NCI-H526 treated with DMSO at 0.1 percent for 48 hours (cell line): Measurements from ENCODE around the gene JAKMIP1.

Source experiments
- DNase-seq: peaks from one replicate; lab custom pipeline; 2025; lab: John Stamatoyannopoulos, UW

Gene JAKMIP1

DNA sequence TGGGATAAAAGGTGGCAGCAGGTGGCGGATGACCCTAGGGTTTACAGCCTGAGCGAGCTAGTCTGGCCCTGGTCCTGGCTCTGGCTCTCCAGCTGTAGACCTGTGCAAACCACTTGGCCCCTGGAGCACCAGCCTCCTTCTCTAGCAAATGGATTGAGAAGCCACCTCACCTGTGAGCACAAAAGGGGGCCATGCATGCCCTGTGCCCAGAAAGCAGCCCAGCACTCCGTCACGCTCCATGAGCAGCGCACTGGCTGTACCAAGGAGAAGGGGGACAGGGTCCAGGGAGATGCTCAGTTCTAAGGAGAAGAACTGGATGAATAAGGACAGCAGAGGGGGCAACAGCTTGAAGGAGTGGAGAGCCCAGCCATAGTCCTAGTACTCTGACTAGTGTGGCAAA is 135.2 kb downstream of the JAKMIP1 start:
- DNase-seq, result no peak

DNA sequence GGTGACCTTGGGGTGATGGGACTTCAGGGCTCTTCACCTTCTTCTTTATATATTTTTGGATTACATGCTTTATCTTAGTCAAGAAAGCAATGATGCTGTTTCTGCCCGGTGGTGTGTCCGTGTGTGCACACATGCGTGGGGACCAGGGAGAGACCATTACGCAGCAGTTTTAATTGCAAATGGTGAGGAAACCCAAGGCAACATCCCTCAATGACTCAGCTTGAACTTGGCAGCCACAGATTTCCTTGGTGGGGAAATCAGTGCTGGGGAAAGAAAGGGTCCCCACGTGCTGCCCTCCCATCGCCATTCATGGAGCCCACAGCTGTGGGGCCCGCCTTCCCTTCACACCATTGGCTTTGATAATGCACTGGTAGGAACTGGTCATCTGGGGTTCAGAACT is 136.0 kb downstream of the JAKMIP1 start:
- no peak for DNase-seq

DNA sequence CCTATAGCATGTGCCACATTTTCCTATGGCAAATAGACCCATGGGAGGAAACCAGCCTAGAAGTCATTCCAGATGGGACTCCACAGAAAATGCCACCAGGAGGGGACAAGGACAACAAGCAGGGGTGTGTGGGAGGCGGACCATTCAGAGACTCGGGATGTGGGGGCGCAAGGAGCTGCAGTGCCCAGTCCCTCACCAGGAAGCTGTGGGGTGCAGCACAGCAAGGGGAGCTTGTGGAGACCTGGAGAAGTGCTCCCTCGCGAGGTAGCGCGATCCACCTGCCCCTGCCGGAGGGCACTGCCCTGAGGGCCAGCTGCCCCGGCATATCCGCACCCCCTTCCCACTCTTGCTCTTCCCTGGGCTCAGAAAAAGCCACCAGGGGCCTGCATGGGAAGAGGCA is 136.7 kb downstream of the JAKMIP1 start:
- DNase-seq, result no peak

DNA sequence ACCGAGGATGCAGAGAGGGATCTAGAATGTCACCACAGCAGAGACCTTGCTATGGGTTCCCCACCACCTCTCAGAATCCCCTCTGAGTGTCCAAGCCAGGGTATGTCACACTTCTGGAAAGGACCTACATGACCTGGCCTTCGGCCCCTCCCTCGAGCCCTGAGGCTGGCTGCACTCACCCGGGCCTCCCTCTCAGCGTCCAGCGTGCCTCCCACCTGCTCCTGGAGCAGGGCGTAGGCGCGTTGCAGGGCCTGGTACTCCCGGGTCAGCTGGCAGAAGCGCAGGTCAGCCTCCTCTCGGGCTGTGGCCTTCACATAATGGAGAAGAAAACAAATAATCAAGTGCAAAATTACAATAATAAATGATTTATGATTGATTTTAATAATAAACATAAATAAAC is 138.2 kb downstream of the JAKMIP1 start:
- no peak for DNase-seq

DNA sequence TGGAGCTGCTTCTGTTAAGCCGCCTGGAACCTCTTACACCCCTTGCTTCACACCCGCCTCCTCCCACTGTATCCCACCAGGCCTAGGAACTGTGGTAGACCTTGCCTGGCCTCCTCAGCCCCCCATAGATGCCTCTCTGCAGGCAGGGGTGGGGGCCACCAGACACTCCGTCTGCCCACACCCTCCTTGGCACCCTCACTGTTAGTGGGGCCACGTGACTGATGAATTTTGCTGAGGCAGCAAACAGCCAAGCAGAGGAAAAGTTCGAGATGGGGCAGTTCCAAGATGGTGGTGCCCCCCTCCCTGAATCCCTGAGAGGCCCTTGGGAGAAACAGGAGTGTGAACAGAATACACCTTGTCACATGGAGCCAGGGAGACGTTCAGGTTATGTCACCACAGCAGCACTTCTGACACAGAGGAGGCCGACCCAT is 141.0 kb downstream of the JAKMIP1 start:
- no peak for DNase-seq

DNA sequence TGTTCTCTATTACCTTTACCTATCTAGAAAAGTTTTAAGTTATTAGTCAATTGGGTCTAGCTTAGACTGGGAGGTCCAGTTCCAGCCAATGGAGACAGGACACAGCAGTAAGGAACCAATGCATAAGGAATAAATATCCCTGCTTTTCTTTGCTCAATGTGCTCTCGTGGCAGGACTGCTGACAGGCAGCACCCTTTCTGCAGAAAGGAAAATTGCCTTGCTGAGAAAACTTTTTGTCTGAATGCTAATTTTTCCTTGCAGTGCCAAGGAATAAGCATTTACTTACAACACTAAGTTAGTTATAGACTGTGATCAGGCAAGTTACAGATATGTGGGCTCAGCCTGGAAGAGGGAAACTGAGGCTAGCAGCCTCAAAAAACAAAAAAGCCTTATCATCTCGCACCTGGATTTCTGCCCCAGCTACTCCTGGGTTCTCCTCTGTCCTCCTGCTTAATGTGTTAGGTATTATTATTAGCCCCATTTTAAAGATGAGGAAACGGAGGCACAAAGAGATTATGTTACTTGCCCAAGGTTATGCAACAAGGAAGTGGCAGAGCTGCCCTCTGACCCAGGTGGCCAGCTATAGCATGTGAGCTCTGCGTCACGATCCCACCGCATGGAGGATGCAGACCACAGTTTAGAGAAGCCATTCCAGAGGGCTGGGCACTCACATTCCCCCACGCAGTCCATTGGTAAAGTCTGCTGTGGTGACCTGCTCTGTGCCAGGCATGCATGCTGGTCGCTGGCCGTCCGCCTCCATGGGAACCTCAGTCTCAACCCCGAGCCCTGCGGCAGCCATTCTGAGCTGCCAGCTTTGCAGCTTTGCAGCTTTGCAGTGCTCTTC is 141.6 kb downstream of the JAKMIP1 start:
- no peak for DNase-seq

DNA sequence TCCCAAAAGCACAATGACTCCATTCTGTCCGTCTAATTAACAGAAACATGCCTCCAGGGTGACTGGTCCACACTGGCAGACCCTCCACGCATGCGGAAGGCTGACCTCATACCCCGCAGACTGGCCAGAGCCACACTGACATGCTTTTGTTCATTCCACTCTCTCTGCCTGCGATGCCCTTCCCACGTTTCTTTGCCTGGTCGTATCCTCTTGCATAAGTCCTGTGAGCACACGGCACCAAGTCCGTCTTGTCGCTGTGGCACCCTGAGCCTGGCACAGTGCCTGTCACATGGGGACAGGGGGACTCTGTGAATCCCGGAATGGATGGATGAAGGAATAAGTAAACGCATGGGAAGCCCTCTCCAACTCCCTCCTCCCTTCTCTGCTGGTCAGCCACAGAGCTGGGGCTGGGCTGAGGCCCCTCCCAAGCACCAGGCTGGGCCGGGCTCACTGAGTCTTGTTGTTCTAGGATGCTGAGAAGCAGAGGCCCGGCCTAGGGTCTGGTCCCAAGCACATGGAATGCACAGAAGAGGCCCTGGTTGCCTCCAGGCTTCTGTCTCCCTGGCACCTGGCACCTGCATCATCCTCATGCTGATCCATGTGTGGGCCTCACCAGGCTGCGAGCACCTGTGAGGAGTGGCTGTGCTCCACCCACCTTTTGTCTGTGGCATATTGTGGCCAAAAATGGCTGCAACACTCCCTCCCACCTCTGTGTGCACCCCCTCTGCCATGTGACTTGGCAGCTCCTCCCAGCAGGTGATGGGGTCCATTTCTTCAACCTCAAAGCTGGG is 143.2 kb downstream of the JAKMIP1 start:
- no peak for DNase-seq

DNA sequence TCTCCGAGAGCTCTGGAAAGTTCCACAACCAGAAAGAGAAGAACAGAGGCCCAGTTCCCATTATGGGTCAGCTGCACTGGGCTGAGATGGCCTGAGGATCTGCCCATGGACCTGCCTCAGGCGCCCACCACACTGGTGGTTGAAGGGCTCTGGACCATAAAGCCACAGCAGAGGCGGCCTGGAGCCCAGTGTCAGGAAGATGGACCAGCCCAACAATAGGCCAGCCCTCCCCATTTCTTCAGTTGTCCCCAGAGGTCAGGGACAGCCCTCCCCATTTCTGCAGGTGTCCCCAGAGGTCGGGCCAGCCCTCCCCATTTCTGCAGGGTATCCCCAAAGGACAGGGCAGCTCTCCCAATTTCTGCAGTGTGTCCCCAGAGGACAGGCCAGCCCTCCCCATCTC is 144.9 kb downstream of the JAKMIP1 start:
- DNase-seq, result no peak

DNA sequence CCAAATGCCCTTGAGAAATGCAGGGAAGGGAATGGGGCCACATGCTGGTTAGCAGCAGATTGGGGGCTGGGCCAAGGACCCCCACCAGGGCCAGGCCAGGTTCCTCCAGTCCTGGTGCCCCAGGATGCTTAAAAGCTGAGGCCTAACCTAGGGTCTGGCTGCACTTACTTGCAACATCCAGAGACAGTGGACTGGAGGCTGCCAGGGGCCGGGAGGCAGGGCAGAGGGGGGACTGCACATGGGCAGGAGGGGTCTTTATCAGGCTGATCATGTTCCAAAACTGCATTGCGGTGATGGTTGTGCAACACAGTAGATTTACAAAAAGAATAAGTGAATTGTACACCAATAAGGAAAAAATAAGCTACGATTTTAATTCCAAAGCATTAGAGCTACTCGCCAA is 145.3 kb downstream of the JAKMIP1 start:
- DNase-seq, result no peak

DNA sequence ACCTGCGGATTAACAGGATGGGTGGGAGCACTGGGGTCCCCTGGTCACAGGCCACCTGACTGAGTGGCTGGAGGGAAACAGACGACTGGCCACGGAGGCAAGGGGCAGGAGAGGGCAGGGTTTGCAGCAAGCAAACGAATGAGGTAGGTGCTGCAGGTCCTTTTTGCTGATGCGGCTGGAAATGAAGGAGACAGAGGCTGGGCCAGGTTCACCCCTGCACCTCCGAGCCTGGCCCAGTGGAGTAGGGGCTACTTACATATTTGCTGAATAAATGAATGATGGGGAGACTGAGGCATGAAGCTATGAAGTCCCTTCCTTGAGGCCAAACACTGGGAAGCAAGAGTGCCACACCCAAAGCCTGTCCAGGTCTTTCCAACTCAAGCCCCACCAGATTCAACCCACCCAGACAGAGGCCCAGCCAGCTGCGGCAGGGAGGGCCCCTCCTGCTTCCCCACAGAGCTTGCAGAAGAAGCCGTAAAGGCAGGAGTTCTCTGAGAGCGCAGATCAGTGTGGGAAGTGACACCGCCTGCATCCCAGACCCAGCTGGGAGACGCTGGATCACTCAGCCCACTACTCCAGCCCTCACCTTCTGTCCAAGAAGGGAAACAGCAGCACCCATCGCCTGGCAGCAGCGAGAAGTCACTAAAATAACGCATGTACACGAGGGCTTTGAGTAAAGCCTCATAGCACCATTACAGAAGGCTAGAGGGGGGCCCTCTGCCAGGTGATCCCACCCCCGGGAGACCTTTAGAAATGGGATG is 146.0 kb downstream of the JAKMIP1 start:
- DNase-seq, result no peak

DNA sequence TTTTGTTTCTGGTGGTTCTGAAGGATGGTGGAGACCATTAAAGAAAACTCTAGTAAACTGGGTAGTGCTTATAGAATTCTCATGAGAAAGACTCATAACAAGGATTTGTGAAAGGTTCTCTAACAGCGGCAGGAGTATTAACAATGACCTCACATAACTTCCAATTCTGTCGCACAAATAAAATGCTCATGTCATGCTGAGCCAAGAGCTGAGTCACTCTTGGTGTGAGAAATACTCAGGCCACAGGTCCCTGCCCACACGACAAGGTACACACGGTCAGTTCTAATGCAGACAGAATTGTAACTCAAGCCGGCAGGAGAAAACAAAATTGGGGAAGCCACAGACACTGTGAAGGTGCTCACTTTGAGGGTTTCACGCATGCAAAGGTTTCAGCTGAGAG is 147.7 kb downstream of the JAKMIP1 start:
- no peak for DNase-seq

DNA sequence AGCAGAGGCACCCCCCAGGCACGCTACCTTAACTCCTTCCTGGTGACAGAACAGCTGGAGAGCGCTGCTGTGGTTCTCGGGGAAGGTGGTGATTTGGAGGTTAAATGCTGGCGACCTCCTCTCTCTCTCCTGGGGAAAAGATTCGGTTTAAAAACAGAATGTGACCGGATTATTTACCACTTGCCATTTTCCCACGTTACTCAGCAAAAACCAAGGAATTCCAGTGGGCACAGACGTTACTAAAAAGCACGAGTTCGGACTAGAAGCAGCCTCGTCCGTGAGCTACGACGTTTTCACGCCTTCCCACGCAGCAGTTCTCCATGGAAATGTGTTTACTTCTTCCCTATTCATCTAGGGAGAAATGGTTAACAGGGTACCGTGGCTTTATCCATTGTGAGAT is 149.8 kb downstream of the JAKMIP1 start:
- DNase-seq, result no peak

DNA sequence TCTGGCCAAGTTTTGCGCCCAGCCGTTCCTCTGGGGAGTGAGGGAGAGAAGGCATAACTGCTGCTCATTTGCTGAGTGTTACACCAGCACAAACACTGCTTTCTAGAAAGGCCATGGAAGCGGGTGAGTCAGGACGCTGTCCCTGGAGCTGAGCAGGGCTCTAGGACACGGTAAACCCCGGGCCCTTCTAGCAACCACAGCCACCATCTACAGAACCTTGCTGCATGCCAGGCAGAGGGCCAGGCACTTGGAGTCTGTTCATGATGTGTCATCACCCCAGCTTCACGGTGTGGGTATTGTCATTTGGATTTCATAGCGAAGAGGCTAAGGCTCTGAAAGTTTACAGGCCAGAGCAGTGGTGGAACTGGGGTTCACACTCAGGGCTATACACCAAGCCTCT is 150.4 kb downstream of the JAKMIP1 start:
- DNase-seq, result no peak

DNA sequence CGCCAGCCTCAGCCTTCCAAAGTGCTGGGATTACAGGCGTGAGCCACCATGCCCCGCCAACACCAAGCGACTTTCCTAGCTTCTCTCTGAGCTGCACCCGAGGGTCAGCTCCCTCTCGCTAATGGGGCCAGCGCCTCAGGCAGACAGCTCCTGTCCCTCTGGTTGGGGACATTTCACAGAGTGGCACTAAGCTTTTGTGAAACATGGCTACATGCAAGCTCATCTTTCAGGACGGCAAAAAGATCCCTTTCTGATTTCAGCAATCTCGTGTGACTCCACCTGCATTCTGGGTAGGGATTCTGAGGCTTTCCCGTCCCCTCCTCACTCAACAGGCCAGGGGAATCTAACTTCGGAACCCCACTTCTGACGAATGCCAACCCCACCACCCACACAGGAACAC is 151.1 kb downstream of the JAKMIP1 start:
- DNase-seq, result no peak

DNA sequence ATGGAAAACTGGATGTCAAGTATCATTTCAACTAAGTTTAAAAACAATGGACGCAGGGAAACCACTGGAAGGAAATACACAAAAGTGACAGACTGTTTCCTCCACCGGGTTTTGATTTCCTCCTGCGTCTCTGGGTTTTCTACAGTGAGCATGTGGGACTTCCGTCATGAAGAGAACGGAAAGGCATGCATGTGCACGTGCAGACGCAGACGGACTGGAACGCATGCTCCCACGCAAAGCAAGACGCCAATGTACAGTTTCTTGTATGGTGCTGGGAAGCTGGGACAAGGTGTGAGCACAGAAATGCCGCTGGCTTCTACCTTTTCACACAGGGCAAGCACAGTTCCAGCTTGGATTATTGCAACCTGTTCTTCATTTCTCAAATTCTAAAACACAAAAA is 151.8 kb downstream of the JAKMIP1 start:
- no peak for DNase-seq

DNA sequence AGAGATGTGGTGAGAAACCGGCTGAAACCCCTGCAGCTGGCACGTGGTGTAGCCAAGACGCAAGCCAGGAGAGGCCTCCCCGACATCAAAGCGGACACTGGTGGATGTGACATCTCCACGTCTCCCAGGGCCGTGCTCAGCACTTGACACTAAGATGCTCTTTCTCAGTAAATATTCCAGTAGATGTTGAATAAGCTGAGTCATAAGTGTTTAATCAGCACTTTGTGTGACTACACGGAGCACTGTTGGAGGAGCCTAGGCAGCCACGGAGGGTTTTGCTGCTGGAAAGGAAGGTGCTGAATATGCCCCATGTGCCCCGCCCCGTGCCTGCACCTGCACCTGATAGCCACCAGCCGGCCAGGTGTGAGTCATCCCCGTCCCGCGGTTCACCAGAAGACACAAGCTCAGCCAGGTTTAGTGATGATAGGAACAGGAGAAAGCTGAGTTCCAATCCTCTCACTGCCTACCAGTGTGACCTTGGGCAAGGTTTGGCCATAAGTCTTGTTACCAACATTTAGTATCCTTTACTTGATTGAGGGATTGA is 153.1 kb downstream of the JAKMIP1 start:
- no peak for DNase-seq

DNA sequence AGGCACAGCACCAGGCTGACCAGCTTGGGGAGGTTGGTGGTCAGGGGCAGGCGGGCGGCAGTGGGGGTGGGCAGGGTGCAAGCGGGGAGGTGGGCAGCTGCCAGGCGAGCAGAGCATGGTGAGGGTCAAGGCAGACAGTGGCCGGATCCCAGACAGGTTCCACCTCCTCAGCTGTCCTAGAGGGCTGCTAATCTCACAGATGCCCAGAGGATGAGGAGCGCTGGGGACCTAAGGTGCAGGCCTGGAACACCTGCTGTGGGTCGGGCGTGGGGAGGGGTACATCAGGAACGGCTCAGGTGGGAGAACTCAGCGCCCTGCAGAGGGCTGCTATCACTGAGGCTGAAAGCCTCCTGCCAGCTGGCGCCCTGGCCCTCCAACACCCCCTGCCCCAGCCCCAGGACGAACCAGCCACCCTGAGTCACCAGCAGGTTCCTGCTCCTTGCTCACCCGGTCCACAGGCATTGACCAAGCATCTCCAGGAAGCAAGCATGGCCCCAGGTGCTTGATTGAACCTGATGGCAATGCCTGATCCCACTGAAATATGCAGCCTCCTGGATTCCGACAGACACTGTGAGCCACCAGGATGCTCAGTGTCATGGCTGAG is 153.7 kb downstream of the JAKMIP1 start:
- DNase-seq, result no peak

DNA sequence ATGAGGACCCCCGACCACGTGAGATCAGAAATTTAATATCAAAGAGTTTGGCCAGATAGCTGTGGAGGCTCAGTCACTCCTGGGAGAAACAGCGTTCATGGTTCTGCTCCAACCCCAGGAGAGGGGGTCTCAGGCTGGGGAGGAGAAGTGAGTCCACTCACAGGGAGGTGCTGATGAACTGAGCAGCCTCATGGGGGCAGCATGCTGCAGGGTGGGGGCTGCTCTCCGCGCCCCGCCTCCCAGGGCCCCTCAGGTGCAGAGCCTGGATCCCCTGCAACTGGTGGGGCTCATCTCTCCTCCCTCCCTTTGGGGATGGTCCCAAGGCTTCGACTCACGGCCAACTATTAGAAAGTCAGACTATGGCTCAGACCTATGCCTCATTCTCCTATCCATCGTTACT is 155.5 kb downstream of the JAKMIP1 start:
- DNase-seq, result no peak

DNA sequence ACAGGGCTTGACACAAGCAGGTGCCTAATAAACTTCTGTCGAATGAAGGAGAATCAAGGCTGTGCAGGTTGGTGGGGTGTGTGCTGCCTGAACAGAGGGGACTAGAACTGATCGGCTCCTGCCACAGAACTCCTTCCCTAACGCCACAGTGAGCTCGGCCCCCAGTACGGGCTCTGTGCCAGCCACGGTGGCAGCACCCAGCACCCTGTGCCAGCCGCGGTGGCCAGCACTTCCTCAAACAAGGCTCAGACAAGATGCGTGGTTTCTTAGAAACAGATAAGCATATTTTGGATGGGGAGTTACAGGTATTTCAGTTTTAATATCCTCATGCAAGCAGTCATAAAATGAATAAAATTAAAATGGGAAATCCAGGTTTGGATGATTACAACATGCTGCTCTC is 156.1 kb downstream of the JAKMIP1 start:
- DNase-seq, result no peak

DNA sequence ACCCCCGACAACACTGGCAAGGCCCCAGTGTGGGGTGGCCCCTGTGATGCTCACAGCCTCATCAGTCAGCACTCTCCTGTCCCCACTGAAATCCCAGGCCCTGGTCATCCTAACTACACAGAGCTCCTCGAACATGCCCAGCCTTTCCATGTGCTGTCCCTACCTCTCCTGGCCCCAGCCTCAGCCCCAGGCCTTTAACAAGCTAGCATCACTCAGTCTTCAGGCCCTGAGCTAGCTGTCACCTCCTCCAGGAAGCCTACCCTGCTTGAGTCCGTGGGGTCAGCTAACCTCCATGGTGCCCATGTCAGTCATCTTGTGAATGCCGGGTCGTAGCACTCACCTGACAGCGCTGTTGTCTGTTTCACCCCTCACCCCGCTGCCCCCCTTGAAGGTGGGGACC is 156.5 kb downstream of the JAKMIP1 start:
- no peak for DNase-seq

DNA sequence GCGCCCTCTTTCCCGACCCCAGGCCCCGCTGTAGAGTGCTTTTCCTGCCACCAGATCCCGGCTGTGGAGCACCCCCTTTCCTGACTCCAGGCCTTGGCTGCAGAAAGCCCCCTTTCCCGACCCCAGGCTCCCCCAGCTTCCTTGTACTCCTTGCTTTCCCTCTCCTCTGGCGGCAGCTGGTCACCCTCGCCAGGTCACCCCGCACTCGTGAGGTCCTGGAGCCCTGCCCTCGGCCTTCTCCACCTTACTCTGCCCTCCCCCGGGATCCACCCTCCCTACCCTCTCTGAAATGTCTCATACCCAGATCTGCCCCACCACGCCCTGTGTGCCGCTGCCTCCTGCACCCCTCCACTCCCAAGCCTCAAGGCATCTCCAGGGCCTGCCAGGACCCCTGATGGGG is 157.2 kb downstream of the JAKMIP1 start:
- DNase-seq, result no peak
